ENCODE measurements around the gene ANKMY2. TPM values are rescaled to one million over a fixed set of nuclear protein-coding genes. Genes with fewer than 3 reads are reported as not detected.
A peak's percentile ranks its signal among the peaks of the same experiment; 100 is the strongest.

Gene ANKMY2
- total and polyA plus RNA-seq, 3 donors from 2014 or later = 13.4 to 17.5 (median 17.0) TPM

DNA sequence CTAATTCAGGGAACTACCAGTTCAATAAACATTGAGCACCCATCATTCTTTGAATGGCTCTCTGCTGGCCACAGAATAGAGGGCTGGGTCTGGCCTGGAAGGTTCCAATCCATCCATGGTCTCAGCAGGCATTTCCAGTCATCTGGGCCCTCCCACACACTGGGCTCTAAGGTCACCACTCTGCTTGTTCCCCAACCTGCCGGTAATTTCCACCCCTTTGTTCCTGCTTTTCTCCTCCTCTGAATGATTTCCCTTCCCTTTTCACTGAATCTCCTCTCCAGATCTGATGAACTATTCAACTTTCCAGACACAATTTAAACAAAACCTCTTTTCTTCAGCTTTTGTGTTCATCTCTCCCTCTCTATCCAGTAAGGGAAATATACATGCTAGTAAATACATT is 3.0 kb upstream of the ANKMY2 start:
- Histone ChIP-seq H3K27ac (no peak overlapping the region), H3K4me1 (peaks cover 18% of the 10 kb centered on the region), H3K4me3 (no peak overlapping the region), H3K9me3 (no peaks in the 10 kb centered on the region), H3K36me3 (ENCODE audit: low read depth, missing control alignments) (no peaks in the 10 kb centered on the region), H3K27me3 (no peaks in the 10 kb centered on the region)
- TF ChIP-seq, protein P1, sequence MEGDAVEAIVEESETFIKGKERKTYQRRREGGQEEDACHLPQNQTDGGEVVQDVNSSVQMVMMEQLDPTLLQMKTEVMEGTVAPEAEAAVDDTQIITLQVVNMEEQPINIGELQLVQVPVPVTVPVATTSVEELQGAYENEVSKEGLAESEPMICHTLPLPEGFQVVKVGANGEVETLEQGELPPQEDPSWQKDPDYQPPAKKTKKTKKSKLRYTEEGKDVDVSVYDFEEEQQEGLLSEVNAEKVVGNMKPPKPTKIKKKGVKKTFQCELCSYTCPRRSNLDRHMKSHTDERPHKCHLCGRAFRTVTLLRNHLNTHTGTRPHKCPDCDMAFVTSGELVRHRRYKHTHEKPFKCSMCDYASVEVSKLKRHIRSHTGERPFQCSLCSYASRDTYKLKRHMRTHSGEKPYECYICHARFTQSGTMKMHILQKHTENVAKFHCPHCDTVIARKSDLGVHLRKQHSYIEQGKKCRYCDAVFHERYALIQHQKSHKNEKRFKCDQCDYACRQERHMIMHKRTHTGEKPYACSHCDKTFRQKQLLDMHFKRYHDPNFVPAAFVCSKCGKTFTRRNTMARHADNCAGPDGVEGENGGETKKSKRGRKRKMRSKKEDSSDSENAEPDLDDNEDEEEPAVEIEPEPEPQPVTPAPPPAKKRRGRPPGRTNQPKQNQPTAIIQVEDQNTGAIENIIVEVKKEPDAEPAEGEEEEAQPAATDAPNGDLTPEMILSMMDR (IDR thresholded peaks at IDR 0.05) = no peak
- TF ChIP-seq POLR2A (IDR thresholded peaks at IDR 0.05) = no peak
- 57 to 73% methylated on average over 1 of the region's 1 CpG for WGBS, 2 donors
- no peak for DNase-seq
- intact Hi-C loops (cut with DNase I; ENCODE audit: low total_unique reads) = no loop called here

DNA sequence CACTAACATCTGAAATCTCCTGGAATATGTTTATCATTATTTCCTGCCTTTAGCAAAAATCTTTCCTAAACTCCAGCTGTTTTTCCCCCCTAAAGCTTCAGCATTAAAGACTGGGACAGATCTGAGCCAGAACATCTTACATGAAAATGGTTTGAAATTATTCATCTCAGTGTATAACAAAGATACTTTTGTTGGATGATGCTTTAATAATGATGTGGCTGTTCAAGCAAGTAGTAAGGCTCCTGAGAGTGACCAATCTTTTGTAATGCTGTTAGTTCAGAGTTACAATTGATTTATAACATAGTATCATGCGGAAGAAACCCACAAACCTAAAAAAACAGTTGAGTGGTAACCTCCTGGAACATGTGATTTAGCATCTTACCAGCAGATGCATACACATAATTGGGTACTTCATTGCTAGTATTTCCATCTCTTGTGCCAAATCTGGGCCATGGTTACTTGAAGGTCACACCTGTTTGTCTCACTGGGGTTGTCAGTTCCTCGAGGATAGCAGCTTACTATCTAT is 1.9 kb upstream of the ANKMY2 start:
- 47 to 48% methylated on average over 2 of the region's 2 CpGs for WGBS, 2 donors
- Histone ChIP-seq H3K36me3 (ENCODE audit: low read depth, missing control alignments) (no peaks in the 10 kb centered on the region), H3K4me1 (peaks cover 18% of the 10 kb centered on the region), H3K27me3 (no peaks in the 10 kb centered on the region), H3K27ac (no peak overlapping the region), H3K4me3 (no peak overlapping the region), H3K9me3 (no peaks in the 10 kb centered on the region)
- TF ChIP-seq, protein P1 (IDR thresholded peaks at IDR 0.05) = no peak
- TF ChIP-seq POLR2A (IDR thresholded peaks at IDR 0.05) = no peak
- intact Hi-C loops (cut with DNase I; ENCODE audit: low total_unique reads) = no loop called here
- DNase-seq = no peak

DNA sequence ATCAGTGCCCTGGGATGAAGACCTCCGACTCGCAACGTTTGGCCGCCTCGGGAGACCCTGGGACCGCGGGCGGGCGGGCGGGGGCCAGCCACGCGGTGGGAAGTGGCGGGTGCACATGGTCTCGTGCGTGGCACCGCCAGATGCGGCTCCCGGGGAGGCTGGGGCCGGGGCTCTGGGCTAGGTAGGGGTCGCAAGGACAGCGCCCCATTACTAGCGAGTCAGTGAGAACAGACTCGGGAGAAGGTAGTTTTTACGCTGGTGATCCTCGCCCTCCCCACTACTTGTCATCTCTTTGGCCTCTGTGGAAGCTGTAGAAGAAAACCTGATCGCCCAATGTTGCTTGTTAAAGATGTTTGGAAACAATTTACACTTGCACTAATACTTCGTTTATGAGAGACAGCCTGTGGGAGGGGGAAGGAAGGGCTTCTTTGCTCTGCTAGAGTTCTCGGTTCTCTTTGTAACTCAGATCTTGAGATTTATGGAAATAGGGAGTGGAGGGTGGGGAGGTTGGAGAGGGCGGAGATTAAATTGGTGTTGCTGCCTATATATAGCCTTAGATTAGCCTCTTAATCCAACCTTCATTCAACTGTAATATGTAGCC is 1.0 kb upstream of the ANKMY2 start:
- Histone ChIP-seq H3K27me3 (no peaks in the 10 kb centered on the region), H3K36me3 (ENCODE audit: low read depth, missing control alignments) (no peaks in the 10 kb centered on the region), H3K4me3 (peak overlapping the region; percentile 78 to 94), H3K9me3 (no peaks in the 10 kb centered on the region), H3K27ac (peak overlapping the region; percentile 87 to 93), H3K4me1 (peaks cover 18% of the 10 kb centered on the region)
- WGBS, 2 donors = 0 to 3% methylated on average over 6 to 24 of the region's 29 CpGs
- TF ChIP-seq, protein P1 (IDR thresholded peaks at IDR 0.05) = no peak
- TF ChIP-seq POLR2A (IDR thresholded peaks at IDR 0.05) = no peak
- DNase-seq = peak; percentile 23
- intact Hi-C loops (cut with DNase I; ENCODE audit: low total_unique reads) = no loop called here

DNA sequence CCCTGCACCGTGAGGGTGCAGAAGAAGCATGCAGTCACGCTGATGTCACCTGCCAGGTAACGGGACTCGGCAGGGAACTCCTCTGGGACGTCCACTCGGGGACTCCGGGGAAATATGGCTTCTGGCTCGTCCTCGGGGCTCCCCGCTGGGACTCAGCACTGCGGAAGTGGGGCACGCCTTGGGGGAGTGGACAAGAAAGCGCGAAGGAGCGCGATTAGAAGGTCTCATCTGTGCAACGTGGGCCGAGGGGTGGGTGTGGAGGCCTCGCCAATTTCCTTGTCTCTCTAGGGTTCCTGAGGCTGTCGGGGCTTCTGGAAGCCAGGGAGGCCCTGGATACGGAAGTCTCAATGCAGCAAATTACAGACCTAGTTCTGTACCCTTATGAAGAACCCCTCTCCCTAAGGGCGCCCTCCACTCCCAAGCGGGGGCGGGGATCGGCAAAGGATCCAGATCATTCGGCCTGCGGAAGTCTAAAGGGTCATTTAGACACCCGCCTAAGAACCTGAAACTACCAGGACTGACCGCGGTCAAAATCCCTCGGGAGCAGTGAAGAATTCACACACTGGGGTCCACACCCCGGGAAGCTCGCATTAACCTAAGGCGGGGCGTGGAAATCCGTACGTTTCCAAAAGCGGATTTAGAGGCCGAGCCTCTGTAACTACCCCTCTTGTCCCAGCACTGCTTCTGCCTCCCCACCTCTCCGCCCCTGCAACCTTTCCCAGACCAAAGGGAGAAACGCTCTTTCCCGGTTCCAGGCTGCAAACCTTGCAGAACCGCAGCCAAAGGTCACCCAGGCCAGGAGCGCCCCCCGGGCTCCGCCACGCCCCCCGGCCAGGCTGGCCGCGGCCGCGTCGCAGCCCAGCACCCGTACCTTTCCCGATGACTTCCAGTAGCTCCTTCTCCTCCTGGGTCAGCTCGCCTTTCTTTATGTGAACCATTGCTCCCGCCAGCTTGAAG is 640 bp downstream of the ANKMY2 start:
- intact Hi-C loops (cut with DNase I; ENCODE audit: low total_unique reads) = no loop called here
- Histone ChIP-seq H3K4me3 (peak overlapping the region; percentile 78 to 94), H3K4me1 (peaks cover 18% of the 10 kb centered on the region), H3K9me3 (no peaks in the 10 kb centered on the region), H3K27me3 (no peaks in the 10 kb centered on the region), H3K36me3 (ENCODE audit: low read depth, missing control alignments) (no peaks in the 10 kb centered on the region), H3K27ac (peak overlapping the region; percentile 87 to 93)
- 0 to 1% methylated on average over 39 to 56 of the region's 57 CpGs for WGBS, 2 donors
- TF ChIP-seq POLR2A (IDR thresholded peaks at IDR 0.05) = no peak
- TF ChIP-seq, protein P1 (IDR thresholded peaks at IDR 0.05) = no peak
- peak; percentile 64 for DNase-seq
